KMS-11 (cell line): ENCODE data around the gene FBXO31.
A peak's percentile ranks its signal among the peaks of the same experiment; 100 is the strongest.

Experiments used
- H2AFZ ChIP-seq: fragments of 200-600 bp; sonication (generic); 2 replicates; pipeline ENCODE4 v1.6.1; 2016; ENCODE audit warnings: antibody characterized with exemption, mixed run types, low read depth
- H3K27ac ChIP-seq: fragments of 200-600 bp; sonication (generic); 2 replicates; pipeline ENCODE4 v1.6.1; 2016; ENCODE audit warnings: mild to moderate bottlenecking, mixed run types
- H3K27me3 ChIP-seq: fragments of 200-600 bp; sonication (generic); 2 replicates; pipeline ENCODE4 v1.6.1; 2017; ENCODE audit warnings: mild to moderate bottlenecking, low read depth, mixed run types, moderate library complexity; ENCODE audit not compliant: insufficient read depth
- H3K36me3 ChIP-seq: fragments of 200-600 bp; sonication (generic); 2 replicates; pipeline ENCODE4 v1.6.1; 2017; ENCODE audit warnings: mild to moderate bottlenecking, mixed run types; ENCODE audit not compliant: insufficient read depth
- H3K4me1 ChIP-seq: fragments of 200-600 bp; sonication (generic); 2 replicates; pipeline ENCODE4 v1.6.1; 2016; ENCODE audit warnings: mild to moderate bottlenecking, low read depth, mixed run types; ENCODE audit not compliant: poor library complexity, severe bottlenecking
- H3K4me2 ChIP-seq: fragments of 200-600 bp; sonication (generic); 2 replicates; pipeline ENCODE4 v1.7.0; 2016; ENCODE audit warnings: mild to moderate bottlenecking, mixed run types
- H3K4me3 ChIP-seq: fragments of 200-600 bp; sonication (generic); IDR thresholded peaks from 2 replicates; pipeline ENCODE4 v1.6.1; 2017; ENCODE audit warnings: low read depth, low read length, mixed read lengths; ENCODE audit not compliant: insufficient read depth
- H3K79me2 ChIP-seq: fragments of 200-600 bp; sonication (generic); 2 replicates; pipeline ENCODE4 v1.6.1; 2016; ENCODE audit warnings: low read depth, mixed run types; ENCODE audit not compliant: insufficient read depth
- H3K9ac ChIP-seq: fragments of 200-600 bp; sonication (generic); 2 replicates; pipeline ENCODE4 v1.6.1; 2016; ENCODE audit warnings: mild to moderate bottlenecking, mixed run types
- H4K20me1 ChIP-seq: fragments of 200-600 bp; sonication (generic); 2 replicates; pipeline ENCODE4 v1.6.1; 2016; ENCODE audit warnings: mild to moderate bottlenecking, mixed run types; ENCODE audit not compliant: insufficient read depth
- TF ChIP-seq, protein P1 (sequence below): fragments of 200-600 bp; sonication (generic); conservative IDR thresholded peaks from 2 replicates; pipeline ENCODE4 v1.6.1; 2017; ENCODE audit warnings: low read depth, mild to moderate bottlenecking, antibody characterized with exemption, low read length, moderate library complexity, mixed read lengths

Gene FBXO31, protein sequence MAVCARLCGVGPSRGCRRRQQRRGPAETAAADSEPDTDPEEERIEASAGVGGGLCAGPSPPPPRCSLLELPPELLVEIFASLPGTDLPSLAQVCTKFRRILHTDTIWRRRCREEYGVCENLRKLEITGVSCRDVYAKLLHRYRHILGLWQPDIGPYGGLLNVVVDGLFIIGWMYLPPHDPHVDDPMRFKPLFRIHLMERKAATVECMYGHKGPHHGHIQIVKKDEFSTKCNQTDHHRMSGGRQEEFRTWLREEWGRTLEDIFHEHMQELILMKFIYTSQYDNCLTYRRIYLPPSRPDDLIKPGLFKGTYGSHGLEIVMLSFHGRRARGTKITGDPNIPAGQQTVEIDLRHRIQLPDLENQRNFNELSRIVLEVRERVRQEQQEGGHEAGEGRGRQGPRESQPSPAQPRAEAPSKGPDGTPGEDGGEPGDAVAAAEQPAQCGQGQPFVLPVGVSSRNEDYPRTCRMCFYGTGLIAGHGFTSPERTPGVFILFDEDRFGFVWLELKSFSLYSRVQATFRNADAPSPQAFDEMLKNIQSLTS

DNA sequence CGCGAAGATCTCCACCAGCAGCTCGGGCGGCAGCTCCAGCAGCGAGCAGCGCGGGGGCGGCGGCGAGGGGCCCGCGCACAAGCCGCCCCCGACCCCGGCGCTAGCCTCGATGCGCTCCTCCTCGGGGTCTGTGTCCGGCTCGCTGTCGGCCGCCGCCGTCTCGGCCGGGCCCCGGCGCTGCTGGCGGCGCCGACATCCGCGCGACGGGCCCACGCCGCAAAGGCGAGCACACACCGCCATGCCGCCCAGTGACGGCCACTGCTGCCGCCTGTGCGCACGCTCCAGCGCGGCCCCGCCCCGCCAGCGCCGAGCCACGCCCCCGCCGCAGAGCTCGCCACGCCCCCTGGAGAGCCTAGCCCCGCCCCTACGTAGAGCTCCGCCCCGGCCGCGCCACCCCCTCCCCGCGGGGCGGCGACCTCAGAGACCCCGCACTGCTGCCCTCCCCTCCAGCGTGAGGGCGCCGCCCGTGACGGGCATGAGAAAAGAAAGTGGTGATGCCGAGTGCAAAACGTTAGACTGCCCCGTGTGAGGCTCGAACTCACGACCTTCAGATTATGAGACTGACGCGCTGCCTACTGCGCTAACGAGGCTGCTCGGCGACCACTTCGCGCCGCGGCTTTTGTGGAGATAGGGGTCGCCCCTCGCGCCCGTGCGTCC, at the start of gene FBXO31:
Gene FBXO31, minus strand, starts transcription at position 272 of the 657 bp plus-strand sequence. Its CDS starts 32 bp downstream, at position 240.
- H3K36me3 ChIP-seq, result no peaks in the 10 kb centered on the region
- H3K9ac ChIP-seq, result peak within 1 kb of the TSS; percentile 73
- peaks cover 42% of the 10 kb centered on the region for H3K79me2 ChIP-seq
- H4K20me1 ChIP-seq, result peaks cover 16% of the 10 kb centered on the region; the same call in 1 of the 2 replicates
- H2AFZ ChIP-seq, result peak within 1 kb of the TSS; percentile 81
- TF ChIP-seq, protein P1, sequence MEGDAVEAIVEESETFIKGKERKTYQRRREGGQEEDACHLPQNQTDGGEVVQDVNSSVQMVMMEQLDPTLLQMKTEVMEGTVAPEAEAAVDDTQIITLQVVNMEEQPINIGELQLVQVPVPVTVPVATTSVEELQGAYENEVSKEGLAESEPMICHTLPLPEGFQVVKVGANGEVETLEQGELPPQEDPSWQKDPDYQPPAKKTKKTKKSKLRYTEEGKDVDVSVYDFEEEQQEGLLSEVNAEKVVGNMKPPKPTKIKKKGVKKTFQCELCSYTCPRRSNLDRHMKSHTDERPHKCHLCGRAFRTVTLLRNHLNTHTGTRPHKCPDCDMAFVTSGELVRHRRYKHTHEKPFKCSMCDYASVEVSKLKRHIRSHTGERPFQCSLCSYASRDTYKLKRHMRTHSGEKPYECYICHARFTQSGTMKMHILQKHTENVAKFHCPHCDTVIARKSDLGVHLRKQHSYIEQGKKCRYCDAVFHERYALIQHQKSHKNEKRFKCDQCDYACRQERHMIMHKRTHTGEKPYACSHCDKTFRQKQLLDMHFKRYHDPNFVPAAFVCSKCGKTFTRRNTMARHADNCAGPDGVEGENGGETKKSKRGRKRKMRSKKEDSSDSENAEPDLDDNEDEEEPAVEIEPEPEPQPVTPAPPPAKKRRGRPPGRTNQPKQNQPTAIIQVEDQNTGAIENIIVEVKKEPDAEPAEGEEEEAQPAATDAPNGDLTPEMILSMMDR, result no peak
- H3K27me3 ChIP-seq, result no peaks in the 10 kb centered on the region
- no peak within 1 kb of the TSS for H3K4me3 ChIP-seq
- H3K4me2 ChIP-seq, result peak within 1 kb of the TSS; percentile 93
- H3K4me1 ChIP-seq, result peaks cover 44% of the 10 kb centered on the region
- H3K27ac ChIP-seq, result peak within 1 kb of the TSS; percentile 77

DNA sequence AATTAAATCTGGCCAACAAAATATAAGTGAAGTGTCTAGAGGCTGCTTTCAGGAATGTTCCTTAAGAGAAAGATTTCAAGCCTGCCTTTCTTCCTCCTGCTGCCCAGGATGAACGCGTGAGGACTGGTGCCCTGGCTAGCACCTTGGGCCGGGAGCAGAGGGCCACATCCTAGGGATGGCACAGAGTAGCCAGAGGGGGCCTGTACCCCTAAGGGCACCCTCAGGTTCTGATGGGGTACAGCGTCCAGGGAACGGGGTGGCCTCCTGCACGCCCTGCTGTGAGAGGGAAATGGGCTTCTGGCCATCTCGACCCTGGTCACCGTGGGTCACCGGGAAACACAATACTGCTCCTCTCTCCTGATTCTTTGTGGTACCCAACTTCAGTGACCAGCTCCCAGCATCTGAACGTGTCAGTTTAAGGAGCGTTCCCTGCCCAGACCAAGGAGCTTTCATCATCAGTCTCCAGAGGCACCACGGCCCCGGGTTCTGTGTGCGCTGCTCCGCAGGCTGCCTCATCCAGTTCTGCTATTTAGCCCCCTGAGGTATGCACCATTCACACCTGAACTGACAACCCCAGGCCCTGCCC, 48.8 kb upstream of the FBXO31 start:
- TF ChIP-seq, protein P1, result no peak
- H3K9ac ChIP-seq, result no peak overlapping the region
- H3K27ac ChIP-seq, result no peak overlapping the region
- H3K36me3 ChIP-seq, result no peaks in the 10 kb centered on the region
- H3K27me3 ChIP-seq, result no peaks in the 10 kb centered on the region
- H3K79me2 ChIP-seq, result no peaks in the 10 kb centered on the region
- no peak overlapping the region for H2AFZ ChIP-seq
- no peaks in the 10 kb centered on the region for H3K4me1 ChIP-seq
- H3K4me3 ChIP-seq, result no peak overlapping the region
- H3K4me2 ChIP-seq, result no peak overlapping the region
- H4K20me1 ChIP-seq, result no peaks in the 10 kb centered on the region

DNA sequence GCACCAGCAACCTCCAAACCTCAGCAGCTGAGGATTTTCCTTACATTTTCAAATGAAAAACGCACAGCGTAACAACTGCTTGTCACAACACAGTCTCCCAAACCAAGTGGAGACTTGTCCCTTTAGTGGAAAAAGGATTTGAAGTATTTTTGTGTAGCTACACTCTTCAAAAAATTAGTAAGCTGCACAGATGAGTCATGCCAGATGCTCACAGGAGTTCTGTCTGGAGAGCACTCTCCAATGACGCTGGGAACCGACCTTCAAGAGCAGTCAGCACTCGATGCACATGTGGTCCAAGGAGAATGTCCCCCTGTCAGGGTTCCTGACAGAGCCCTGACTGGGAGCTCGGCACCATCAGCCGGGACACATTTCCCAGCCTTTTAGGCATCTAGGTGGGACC, 48.4 kb upstream of the FBXO31 start:
- H3K27ac ChIP-seq, result no peak overlapping the region
- TF ChIP-seq, protein P1, result no peak
- H4K20me1 ChIP-seq, result no peaks in the 10 kb centered on the region
- no peaks in the 10 kb centered on the region for H3K27me3 ChIP-seq
- H3K4me1 ChIP-seq, result no peaks in the 10 kb centered on the region
- H3K79me2 ChIP-seq, result no peaks in the 10 kb centered on the region
- no peak overlapping the region for H3K4me3 ChIP-seq
- no peak overlapping the region for H3K9ac ChIP-seq
- H3K4me2 ChIP-seq, result no peak overlapping the region
- no peak overlapping the region for H2AFZ ChIP-seq
- H3K36me3 ChIP-seq, result no peaks in the 10 kb centered on the region

DNA sequence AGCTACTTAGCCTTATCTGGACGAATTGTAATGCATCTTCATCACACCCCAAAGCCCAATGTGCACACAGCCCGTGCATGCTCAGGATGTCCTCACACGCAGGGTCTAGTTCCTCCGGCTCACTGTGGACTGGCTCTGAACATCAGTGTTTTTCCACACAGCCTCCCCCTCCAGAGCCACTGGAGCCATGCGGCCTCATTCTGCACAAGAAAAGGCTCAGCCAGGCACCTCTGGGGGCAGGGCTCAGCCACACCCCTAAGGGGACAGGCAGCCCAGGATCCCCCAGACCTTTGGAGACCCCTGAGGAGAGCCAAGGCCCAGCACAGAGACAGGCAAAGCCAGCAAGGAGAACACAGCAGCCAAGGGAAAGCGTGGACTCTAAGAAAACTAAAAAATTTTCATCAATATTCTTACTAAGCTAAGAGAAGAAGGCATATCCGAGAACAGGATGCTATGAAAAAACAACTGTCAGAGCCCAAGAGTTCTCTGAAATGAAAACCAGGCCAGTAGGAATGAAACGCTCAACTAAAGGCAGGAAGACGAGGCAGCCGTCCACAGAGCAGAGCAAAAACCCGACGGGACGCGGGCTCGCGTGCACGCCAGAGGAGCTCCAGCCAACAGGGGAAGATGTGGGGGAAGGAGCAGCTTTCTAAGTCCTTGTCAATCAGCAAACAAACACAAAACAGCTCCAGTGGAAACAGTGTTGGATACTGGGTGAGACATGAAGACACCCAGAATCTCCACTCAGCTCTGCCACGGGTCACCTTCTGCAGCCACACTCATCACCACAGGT, 43.0 kb upstream of the FBXO31 start:
- Histone ChIP-seq H2AFZ (no peak overlapping the region), H3K27ac (no peak overlapping the region), H4K20me1 (no peaks in the 10 kb centered on the region), H3K9ac (no peak overlapping the region), H3K79me2 (no peaks in the 10 kb centered on the region), H3K4me2 (no peak overlapping the region), H3K27me3 (no peaks in the 10 kb centered on the region), H3K4me1 (no peaks in the 10 kb centered on the region), H3K4me3 (no peak overlapping the region), H3K36me3 (no peaks in the 10 kb centered on the region)
- TF ChIP-seq, protein P1, result no peak
